ENCODE results near the gene CD27.
"Not testable (repeated sequence)": the region's sequence is repeated elsewhere in the genome, so short reads cannot be mapped to it uniquely, and the experiment has no call there.

Gene CD27

GRCh38 chr12:6424008-6424347 is 20.8 kb upstream of the CD27 start:
- Histone ChIP-seq H3K27ac (ENCODE audit: low read depth, low read length) (no peak overlapping the region), H3K4me1 (ENCODE audit: control insufficient read depth, insufficient read depth, low read length, unreplicated experiment) (peaks cover 7% of the 10 kb centered on the region)

GRCh38 chr12:6424866-6425265 is 19.9 kb upstream of the CD27 start:
- Histone ChIP-seq H3K27ac (ENCODE audit: low read depth, low read length) (no peak overlapping the region), H2AFZ (ENCODE audit: low read length, unreplicated experiment) (no peak overlapping the region), H3K4me3 (ENCODE audit: low read depth, low read length) (no peak overlapping the region), H3K36me3 (ENCODE audit: insufficient read depth, low read length) (no peaks in the 10 kb centered on the region), H3K27me3 (ENCODE audit: insufficient read depth, low read length) (no peaks in the 10 kb centered on the region), H3K4me1 (ENCODE audit: control insufficient read depth, insufficient read depth, low read length, unreplicated experiment) (peaks cover 11% of the 10 kb centered on the region), H3K79me2 (ENCODE audit: control insufficient read depth, insufficient read depth, low read length, unreplicated experiment) (no peaks in the 10 kb centered on the region)

More at GRCh38 chr12:6424008-6424347, 20.8 kb upstream of the CD27 start:
- Histone ChIP-seq H2AFZ (ENCODE audit: low read length, unreplicated experiment) (no peak overlapping the region), H3K36me3 (ENCODE audit: insufficient read depth, low read length) (no peaks in the 10 kb centered on the region), H3K27me3 (ENCODE audit: insufficient read depth, low read length) (no peaks in the 10 kb centered on the region), H3K4me3 (ENCODE audit: low read depth, low read length) (no peak overlapping the region), H3K79me2 (ENCODE audit: control insufficient read depth, insufficient read depth, low read length, unreplicated experiment) (no peaks in the 10 kb centered on the region)

DNA sequence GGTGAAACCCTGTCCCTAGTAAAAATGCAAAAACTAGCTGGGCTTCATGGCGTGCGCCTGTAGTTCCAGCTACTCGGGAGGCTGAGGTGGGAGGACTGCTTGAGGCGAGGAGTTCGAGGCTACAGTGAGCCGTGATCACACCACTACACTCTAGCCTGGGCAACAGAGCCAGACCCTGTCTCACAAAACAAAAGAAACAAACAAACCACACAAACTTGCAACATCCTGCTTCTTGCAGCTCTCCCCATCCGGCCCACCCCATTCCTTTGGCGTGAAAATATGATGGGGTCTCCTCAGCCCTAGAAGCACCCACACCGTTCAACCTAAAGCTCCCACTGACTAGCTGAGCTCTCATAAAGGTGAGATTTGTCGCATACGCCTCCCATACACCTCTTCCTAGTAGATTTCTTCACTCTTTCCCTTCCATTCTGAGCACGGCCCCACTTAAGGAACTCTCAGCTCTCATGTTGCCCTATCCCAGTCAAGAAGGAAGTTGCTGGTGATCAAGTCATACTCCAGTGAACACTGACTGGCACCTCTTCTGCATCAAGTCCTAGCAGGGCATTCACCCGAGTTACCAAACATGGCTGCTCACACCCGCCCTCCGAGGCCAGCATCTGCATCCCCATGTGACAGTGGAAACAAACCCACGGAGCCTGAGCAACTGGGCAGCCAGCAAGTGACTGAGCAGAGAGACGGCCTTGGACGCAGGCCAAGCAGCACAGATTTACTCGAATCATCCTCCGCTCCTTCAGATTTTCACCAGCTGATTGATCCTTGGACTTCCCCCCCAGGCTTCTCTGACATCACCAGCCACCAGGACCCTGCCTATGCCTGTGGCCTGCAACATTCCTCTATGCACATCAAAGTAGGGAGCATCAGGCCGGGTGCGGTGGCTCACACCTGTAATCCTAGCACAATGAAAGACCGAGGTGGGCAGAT is 18.9 kb upstream of the CD27 start:
- H3K4me3 ChIP-seq (ENCODE audit: low read depth, low read length): no peak overlapping the region
- no peak overlapping the region for H3K27ac ChIP-seq (ENCODE audit: low read depth, low read length)

DNA sequence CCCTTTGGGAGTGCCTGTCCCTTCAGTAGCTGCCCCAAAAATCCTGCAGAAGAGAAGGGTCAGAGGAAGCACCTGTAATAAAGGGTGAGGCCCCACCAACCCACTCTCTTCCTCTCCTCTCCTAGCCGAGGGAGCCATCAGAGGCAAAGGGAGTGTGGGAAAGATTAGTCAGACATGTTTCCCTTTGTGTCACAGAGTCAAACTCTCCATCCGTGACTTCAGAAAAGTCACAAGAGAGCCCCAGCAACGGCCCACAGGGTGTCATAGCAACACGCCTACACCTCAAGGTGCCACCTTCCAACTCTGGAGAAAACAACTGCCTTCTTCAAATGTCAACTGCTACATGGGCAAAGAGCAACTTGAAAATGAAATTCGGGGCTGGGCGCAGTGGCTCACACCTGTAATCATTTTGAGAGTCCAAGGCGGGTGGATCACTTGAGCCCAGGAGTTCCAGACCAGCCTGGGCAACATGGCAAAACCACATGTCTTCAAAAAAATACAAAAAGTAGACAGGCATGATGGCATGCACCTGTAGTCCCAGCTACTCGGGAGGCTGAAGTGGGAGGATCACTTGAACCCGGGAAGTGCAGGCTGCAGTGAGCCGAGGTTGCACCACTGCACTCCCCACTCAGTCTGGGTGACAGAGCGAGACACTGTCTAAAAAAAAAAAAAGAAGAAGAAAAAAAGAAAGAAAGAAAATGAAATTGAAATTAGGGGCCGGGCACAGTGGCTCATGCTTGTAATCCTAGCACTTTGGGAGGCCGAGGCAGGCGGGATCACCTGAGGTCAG is 17.7 kb upstream of the CD27 start:
- H3K36me3 ChIP-seq (ENCODE audit: insufficient read depth, low read length): no peaks in the 10 kb centered on the region
- no peak overlapping the region for H3K4me3 ChIP-seq (ENCODE audit: low read depth, low read length)
- H3K79me2 ChIP-seq (ENCODE audit: control insufficient read depth, insufficient read depth, low read length, unreplicated experiment): no peaks in the 10 kb centered on the region
- no peak overlapping the region for H3K27ac ChIP-seq (ENCODE audit: low read depth, low read length)
- H3K4me1 ChIP-seq (ENCODE audit: control insufficient read depth, insufficient read depth, low read length, unreplicated experiment): peaks cover 24% of the 10 kb centered on the region
- no peak overlapping the region for H2AFZ ChIP-seq (ENCODE audit: low read length, unreplicated experiment)
- H3K27me3 ChIP-seq (ENCODE audit: insufficient read depth, low read length): no peaks in the 10 kb centered on the region

More for the DNA sequence above, 18.9 kb upstream of the CD27 start:
- Histone ChIP-seq H3K36me3 (ENCODE audit: insufficient read depth, low read length) (no peaks in the 10 kb centered on the region), H2AFZ (ENCODE audit: low read length, unreplicated experiment) (no peak overlapping the region), H3K79me2 (ENCODE audit: control insufficient read depth, insufficient read depth, low read length, unreplicated experiment) (no peaks in the 10 kb centered on the region), H3K27me3 (ENCODE audit: insufficient read depth, low read length) (no peaks in the 10 kb centered on the region), H3K4me1 (ENCODE audit: control insufficient read depth, insufficient read depth, low read length, unreplicated experiment) (peaks cover 16% of the 10 kb centered on the region)

DNA sequence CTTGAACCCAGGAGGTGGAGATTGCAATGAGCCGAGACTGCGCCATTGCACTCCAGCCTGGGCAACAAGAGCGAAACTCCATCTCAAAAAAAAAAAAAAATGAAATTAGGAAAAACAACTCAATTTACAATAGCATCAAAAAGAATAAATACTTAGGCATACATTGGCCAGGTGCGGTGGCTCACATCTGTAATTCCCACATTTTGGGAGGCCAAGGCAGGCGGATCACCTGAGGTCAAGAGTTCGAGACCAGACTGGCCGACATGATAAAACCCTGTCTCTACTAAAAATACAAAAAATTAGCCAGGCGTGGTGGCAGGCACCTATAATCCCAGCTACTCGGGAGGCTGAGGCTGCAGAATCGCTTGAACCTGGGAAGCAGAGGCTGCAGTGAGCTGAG is 17.0 kb upstream of the CD27 start:
- not testable (repeated sequence) for H3K4me3 ChIP-seq (ENCODE audit: low read depth, low read length); H3K79me2 ChIP-seq (ENCODE audit: control insufficient read depth, insufficient read depth, low read length, unreplicated experiment); H3K27ac ChIP-seq (ENCODE audit: low read depth, low read length); H2AFZ ChIP-seq (ENCODE audit: low read length, unreplicated experiment); H3K36me3 ChIP-seq (ENCODE audit: insufficient read depth, low read length); H3K27me3 ChIP-seq (ENCODE audit: insufficient read depth, low read length)
- H3K4me1 ChIP-seq (ENCODE audit: control insufficient read depth, insufficient read depth, low read length, unreplicated experiment): peaks cover 24% of the 10 kb centered on the region

DNA sequence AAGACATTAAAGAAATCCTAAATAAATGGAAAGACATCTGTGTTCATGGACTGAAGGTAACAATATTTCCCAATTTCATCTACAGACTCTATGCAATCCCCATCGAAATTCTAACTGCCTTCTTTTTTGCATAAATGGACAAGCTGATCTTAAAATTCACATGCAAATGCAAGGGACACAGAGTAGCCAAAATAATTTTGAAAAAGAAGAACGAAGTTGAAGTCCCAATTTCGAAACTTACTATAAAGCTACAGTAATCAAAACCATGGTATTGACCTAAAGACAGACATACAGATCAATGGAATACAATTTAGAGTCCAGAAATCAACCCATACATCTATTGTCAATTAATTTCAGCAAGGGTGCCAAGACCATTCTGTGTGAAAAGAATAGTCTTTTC is 16.4 kb upstream of the CD27 start:
- Histone ChIP-seq H3K36me3 (ENCODE audit: insufficient read depth, low read length) (no peaks in the 10 kb centered on the region), H3K27me3 (ENCODE audit: insufficient read depth, low read length) (no peaks in the 10 kb centered on the region), H3K27ac (ENCODE audit: low read depth, low read length) (no peak overlapping the region), H3K4me3 (ENCODE audit: low read depth, low read length) (no peak overlapping the region), H2AFZ (ENCODE audit: low read length, unreplicated experiment) (no peak overlapping the region), H3K4me1 (ENCODE audit: control insufficient read depth, insufficient read depth, low read length, unreplicated experiment) (peaks cover 24% of the 10 kb centered on the region), H3K79me2 (ENCODE audit: control insufficient read depth, insufficient read depth, low read length, unreplicated experiment) (no peaks in the 10 kb centered on the region)

DNA sequence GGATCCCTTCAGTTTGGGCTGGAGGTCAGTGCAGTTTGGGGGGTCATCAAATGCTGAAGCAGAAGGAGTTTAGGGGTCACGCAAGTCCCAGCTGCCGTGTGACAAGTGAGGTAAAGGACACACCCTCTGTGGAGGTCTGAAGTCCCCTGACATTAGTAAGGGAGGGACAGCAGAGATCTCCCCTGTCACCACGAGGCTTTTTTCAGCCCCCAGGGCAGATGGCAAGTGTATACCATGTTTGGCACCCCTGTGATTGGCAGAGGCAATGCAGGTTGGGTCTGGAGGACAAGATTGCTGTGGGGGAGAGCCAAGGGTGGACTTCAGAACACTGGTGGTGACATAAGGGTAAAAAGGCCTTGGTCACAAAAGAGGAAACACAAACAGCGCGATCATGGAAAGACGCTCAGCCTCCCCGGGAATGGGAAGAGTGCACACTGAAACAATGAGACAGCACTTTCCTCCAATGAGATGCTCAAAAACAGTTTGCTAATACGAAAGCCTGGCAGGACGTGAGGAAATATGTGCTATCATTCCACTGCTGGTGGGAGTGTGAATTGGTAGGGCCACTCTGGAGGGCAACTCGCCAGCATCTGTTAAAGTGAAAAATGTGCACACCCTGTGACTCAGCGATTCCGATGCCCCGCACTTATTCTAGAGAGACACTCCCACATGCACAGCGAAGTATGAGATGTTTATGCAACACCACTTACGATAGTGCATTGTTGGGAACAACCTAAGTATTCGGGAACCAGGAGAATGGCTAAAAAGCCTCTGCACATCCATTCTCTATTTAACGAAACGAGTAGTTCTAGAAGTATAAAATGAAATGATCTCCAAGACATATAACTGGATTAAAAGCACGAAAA is 14.4 kb upstream of the CD27 start:
- peak overlapping the region; percentile 67 for H3K4me3 ChIP-seq (ENCODE audit: low read depth, low read length)
- peak overlapping the region; percentile 100 for H3K27ac ChIP-seq (ENCODE audit: low read depth, low read length)
- no peaks in the 10 kb centered on the region for H3K27me3 ChIP-seq (ENCODE audit: insufficient read depth, low read length)
- peak overlapping the region; percentile 86 for H2AFZ ChIP-seq (ENCODE audit: low read length, unreplicated experiment)
- H3K4me1 ChIP-seq (ENCODE audit: control insufficient read depth, insufficient read depth, low read length, unreplicated experiment): peaks cover 21% of the 10 kb centered on the region
- H3K79me2 ChIP-seq (ENCODE audit: control insufficient read depth, insufficient read depth, low read length, unreplicated experiment): no peaks in the 10 kb centered on the region
- no peaks in the 10 kb centered on the region for H3K36me3 ChIP-seq (ENCODE audit: insufficient read depth, low read length)

- no peak overlapping the region for H2AFZ ChIP-seq (ENCODE audit: low read length, unreplicated experiment)
Measured at GRCh38 chr12:6432991-6433390, 11.8 kb upstream of the CD27 start.

GRCh38 chr12:6434205-6435140 is 10.3 kb upstream of the CD27 start:
- Histone ChIP-seq H3K79me2 (ENCODE audit: control insufficient read depth, insufficient read depth, low read length, unreplicated experiment) (no peaks in the 10 kb centered on the region), H3K4me1 (ENCODE audit: control insufficient read depth, insufficient read depth, low read length, unreplicated experiment) (peaks cover 21% of the 10 kb centered on the region), H3K27ac (ENCODE audit: low read depth, low read length) (no peak overlapping the region), H3K4me3 (ENCODE audit: low read depth, low read length) (no peak overlapping the region), H2AFZ (ENCODE audit: low read length, unreplicated experiment) (no peak overlapping the region), H3K36me3 (ENCODE audit: insufficient read depth, low read length) (no peaks in the 10 kb centered on the region), H3K27me3 (ENCODE audit: insufficient read depth, low read length) (no peaks in the 10 kb centered on the region)

More at GRCh38 chr12:6432991-6433390, 11.8 kb upstream of the CD27 start:
- Histone ChIP-seq H3K4me3 (ENCODE audit: low read depth, low read length) (no peak overlapping the region), H3K27me3 (ENCODE audit: insufficient read depth, low read length) (no peaks in the 10 kb centered on the region), H3K27ac (ENCODE audit: low read depth, low read length) (no peak overlapping the region), H3K36me3 (ENCODE audit: insufficient read depth, low read length) (no peaks in the 10 kb centered on the region), H3K79me2 (ENCODE audit: control insufficient read depth, insufficient read depth, low read length, unreplicated experiment) (no peaks in the 10 kb centered on the region), H3K4me1 (ENCODE audit: control insufficient read depth, insufficient read depth, low read length, unreplicated experiment) (peaks cover 21% of the 10 kb centered on the region)

All from ACC112 (cell line).